Measurements from ENCODE around the gene SIGLEC9.

- TF ChIP-seq, protein P1, sequence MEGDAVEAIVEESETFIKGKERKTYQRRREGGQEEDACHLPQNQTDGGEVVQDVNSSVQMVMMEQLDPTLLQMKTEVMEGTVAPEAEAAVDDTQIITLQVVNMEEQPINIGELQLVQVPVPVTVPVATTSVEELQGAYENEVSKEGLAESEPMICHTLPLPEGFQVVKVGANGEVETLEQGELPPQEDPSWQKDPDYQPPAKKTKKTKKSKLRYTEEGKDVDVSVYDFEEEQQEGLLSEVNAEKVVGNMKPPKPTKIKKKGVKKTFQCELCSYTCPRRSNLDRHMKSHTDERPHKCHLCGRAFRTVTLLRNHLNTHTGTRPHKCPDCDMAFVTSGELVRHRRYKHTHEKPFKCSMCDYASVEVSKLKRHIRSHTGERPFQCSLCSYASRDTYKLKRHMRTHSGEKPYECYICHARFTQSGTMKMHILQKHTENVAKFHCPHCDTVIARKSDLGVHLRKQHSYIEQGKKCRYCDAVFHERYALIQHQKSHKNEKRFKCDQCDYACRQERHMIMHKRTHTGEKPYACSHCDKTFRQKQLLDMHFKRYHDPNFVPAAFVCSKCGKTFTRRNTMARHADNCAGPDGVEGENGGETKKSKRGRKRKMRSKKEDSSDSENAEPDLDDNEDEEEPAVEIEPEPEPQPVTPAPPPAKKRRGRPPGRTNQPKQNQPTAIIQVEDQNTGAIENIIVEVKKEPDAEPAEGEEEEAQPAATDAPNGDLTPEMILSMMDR (IDR thresholded peaks at IDR 0.05; ENCODE audit: low read length): no peak
- TF ChIP-seq EZH2 (optimal IDR thresholded peaks at IDR 0.05; ENCODE audit: low read depth, low read length): no peak
- no peak for TF ChIP-seq EZH2phosphoT487 (IDR thresholded peaks at IDR 0.05; ENCODE audit: low read length)
Measured at GRCh38 chr19:51097796-51098195, 26.9 kb upstream of the SIGLEC9 start.

All from MM.1S (cell line).